ENCODE results near the gene APOBEC3B.
A peak's percentile ranks its signal among the peaks of the same experiment; 100 is the strongest.
"Not testable (repeated sequence)": the region's sequence is repeated elsewhere in the genome, so short reads cannot be mapped to it uniquely, and the experiment has no call there.

Gene APOBEC3B

GRCh38 chr22:39008271-39008850, 26.2 kb downstream of the APOBEC3B start:
- not testable (repeated sequence) for DNase-seq

GRCh38 chr22:39010946-39011345, 28.8 kb downstream of the APOBEC3B start:
- DNase-seq, result no peak

GRCh38 chr22:39012533-39013511, 30.7 kb downstream of the APOBEC3B start:
- no peak for DNase-seq

- not testable (repeated sequence) for DNase-seq
Observed at GRCh38 chr22:39013561-39013941, 31.4 kb downstream of the APOBEC3B start.

- peak; percentile 87 for DNase-seq
Observed at GRCh38 chr22:39013942-39014722, 32.0 kb downstream of the APOBEC3B start, which contains the start of gene APOBEC3C. Gene APOBEC3C (plus strand): TSS chr22:39014257. CDS start chr22:39014363, 106 bp downstream.

- DNase-seq, result peak; percentile 27
Observed at GRCh38 chr22:39014723-39015121, 32.6 kb downstream of the APOBEC3B start.

GRCh38 chr22:39016592-39016991, 34.4 kb downstream of the APOBEC3B start:
- DNase-seq, result no peak

GRCh38 chr22:39017596-39018365, 35.6 kb downstream of the APOBEC3B start:
- DNase-seq, result no peak

- not testable (repeated sequence) for DNase-seq
Observed at GRCh38 chr22:39020021-39020651, 38.0 kb downstream of the APOBEC3B start.

- peak; percentile 21 for DNase-seq
Observed at GRCh38 chr22:39021552-39022250, 39.6 kb downstream of the APOBEC3B start.

- no peak for DNase-seq
Observed at GRCh38 chr22:39024519-39025308, 42.6 kb downstream of the APOBEC3B start.

GRCh38 chr22:39026509-39027150, 44.5 kb downstream of the APOBEC3B start:
- DNase-seq, result no peak

GRCh38 chr22:39027717-39028116, 45.6 kb downstream of the APOBEC3B start:
- no peak for DNase-seq

GRCh38 chr22:39028281-39028680, 46.1 kb downstream of the APOBEC3B start:
- DNase-seq, result no peak

GRCh38 chr22:39029227-39029626, 47.1 kb downstream of the APOBEC3B start:
- no peak for DNase-seq

- no peak for DNase-seq
Observed at GRCh38 chr22:39030705-39031104, 48.6 kb downstream of the APOBEC3B start.

- not testable (repeated sequence) for DNase-seq
Observed at GRCh38 chr22:39031434-39032295, 49.5 kb downstream of the APOBEC3B start.

- not testable (repeated sequence) for DNase-seq
Observed at GRCh38 chr22:39037071-39037470, 54.9 kb downstream of the APOBEC3B start.
